Tibial nerve (tissue), 4 donors: ENCODE measurements around the gene BPIFB6. TPM values are rescaled to one million over a fixed set of nuclear protein-coding genes. Genes with fewer than 3 reads are reported as not detected.

Experiments used
- DNase-seq, 2 donors: peaks; one replicate each; pipeline ENCODE4 v3.0.0-alpha.2; 2019; ENCODE audit warnings: low spot score in 2 of 2
- H3K27ac ChIP-seq, 4 donors: fragments of 200-600 bp; sonication (generic) in 3 of 4; one replicate each; pipeline ENCODE4 v1.5.1; 2017 to 2019; ENCODE audit warnings: mild to moderate bottlenecking in 1 of 4
- H3K27me3 ChIP-seq, 2 donors: fragments of 200-600 bp; sonication (generic) in 1 of 2; one replicate each; pipeline versions ENCODE4 v1.5.1 to v1.6.0; 2017 to 2019
- H3K36me3 ChIP-seq, 3 donors: fragments of 200-600 bp; sonication (generic); one replicate each; pipeline ENCODE4 v1.5.1; 2018 to 2019
- H3K4me1 ChIP-seq, 4 donors: fragments of 200-600 bp; sonication (generic) in 3 of 4; one replicate each; pipeline ENCODE4 v1.5.1; 2017 to 2019
- H3K4me3 ChIP-seq, 4 donors: fragments of 200-600 bp; sonication (generic) in 3 of 4; one replicate each; pipeline ENCODE4 v1.5.1; 2017 to 2019; ENCODE audit warnings: mild to moderate bottlenecking in 1 of 4, moderate library complexity in 1 of 4
- H3K9me3 ChIP-seq, 4 donors: fragments of 200-600 bp; sonication (generic) in 3 of 4; one replicate each; pipeline ENCODE4 v1.5.1; 2017 to 2019
- CTCF ChIP-seq, 5 experiments: fragments of 200-600 bp in 3 of 5; fragments of 450-650 bp in 2 of 5; sonication (generic) in 3 of 5; IDR thresholded peaks; one replicate each; pipeline ENCODE4 v1.5.1; 2016 to 2019; ENCODE audit warnings: antibody characterized with exemption in 5 of 5, mild to moderate bottlenecking in 3 of 5, moderate library complexity in 2 of 5
- EP300 ChIP-seq, 2 donors: sonication (generic); formaldehyde crosslinking; IDR thresholded peaks; one replicate each; pipeline ENCODE4 v1.6.1; 2017; ENCODE audit warnings: antibody characterized with exemption in 2 of 2, mild to moderate bottlenecking in 1 of 2
- POLR2A ChIP-seq, 2 donors: fragments of 450-650 bp; IDR thresholded peaks; one replicate each; pipeline ENCODE4 v1.6.1; 2017; ENCODE audit warnings: antibody characterized with exemption in 2 of 2, mild to moderate bottlenecking in 2 of 2, moderate library complexity in 2 of 2
- WGBS, 2 donors: methylation state at CpG; one replicate each; pipeline ENCODE4 v1.1.5; 2018; 5-methylcytosine and 5-hydroxymethylcytosine counted together
- total RNA-seq, 4 donors: library from RNA; depleted of rRNA; stranded (reverse); fragments of >200 nt; gene quantifications; one replicate each; pipeline ENCODE4 v1.1.0, GENCODE V29; 2016

BPIFB6 gene
- total RNA-seq, 4 donors from 2014 or later = not detected

DNA sequence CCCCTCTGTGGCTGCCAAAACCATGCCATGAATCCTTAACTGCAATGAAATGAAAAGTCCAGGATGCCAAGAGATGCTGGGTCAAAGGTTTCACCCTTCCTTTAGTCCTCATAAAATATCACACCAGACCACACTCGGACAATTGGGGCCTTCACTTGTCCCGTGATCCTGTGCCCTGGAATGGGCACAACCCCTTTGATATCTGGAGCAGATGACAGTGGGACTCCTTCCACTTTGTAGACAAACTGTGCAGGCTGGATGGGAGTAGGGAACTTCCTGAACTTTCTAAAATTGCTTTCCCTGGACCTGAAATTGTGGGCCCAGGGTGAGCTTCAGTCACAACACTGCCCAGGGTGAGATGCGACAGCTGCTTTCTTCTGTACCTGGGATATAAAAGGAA lies 9.6 kb upstream of the BPIFB6 start:
- no peaks in the 10 kb centered on the region for H3K9me3 ChIP-seq
- H3K4me1 ChIP-seq = no peaks in the 10 kb centered on the region
- no peak overlapping the region for H3K27ac ChIP-seq
- H3K4me3 ChIP-seq = no peak overlapping the region
- DNase-seq = no peak
- no peaks in the 10 kb centered on the region for H3K36me3 ChIP-seq
- no peak for TF ChIP-seq POLR2A (IDR thresholded peaks at IDR 0.05)
- H3K27me3 ChIP-seq = no peaks in the 10 kb centered on the region
- WGBS, 2 donors = 57 to 67% methylated on average over 3 of the region's 3 CpGs

DNA sequence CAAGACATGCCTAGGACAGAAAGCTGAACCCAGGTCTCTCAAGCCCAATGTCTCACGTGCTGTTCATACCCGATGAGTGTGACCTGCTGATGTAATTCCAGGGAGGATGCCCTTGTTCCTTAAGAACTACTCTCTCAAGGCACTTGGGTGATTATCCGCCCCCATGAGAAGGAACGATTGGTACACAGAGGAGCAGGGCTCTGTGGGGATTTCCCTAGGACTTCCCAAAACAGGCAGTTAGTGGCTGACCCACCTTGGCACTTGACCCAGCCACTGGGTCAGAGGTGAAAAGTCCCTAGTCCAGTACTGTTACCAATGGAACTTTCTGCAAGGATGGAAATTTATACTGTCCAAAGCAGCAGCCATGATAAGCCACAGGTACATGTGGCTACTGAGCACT lies 9.2 kb upstream of the BPIFB6 start:
- no peak for DNase-seq
- 67 to 68% methylated on average over 4 of the region's 4 CpGs for WGBS, 2 donors
- Histone ChIP-seq H3K9me3 (no peaks in the 10 kb centered on the region), H3K27me3 (no peaks in the 10 kb centered on the region), H3K4me1 (no peaks in the 10 kb centered on the region), H3K4me3 (no peak overlapping the region), H3K27ac (no peak overlapping the region), H3K36me3 (no peaks in the 10 kb centered on the region)
- TF ChIP-seq CTCF (IDR thresholded peaks at IDR 0.05) (no peak), POLR2A (IDR thresholded peaks at IDR 0.05) (no peak), EP300 (IDR thresholded peaks at IDR 0.05) (no peak)

DNA sequence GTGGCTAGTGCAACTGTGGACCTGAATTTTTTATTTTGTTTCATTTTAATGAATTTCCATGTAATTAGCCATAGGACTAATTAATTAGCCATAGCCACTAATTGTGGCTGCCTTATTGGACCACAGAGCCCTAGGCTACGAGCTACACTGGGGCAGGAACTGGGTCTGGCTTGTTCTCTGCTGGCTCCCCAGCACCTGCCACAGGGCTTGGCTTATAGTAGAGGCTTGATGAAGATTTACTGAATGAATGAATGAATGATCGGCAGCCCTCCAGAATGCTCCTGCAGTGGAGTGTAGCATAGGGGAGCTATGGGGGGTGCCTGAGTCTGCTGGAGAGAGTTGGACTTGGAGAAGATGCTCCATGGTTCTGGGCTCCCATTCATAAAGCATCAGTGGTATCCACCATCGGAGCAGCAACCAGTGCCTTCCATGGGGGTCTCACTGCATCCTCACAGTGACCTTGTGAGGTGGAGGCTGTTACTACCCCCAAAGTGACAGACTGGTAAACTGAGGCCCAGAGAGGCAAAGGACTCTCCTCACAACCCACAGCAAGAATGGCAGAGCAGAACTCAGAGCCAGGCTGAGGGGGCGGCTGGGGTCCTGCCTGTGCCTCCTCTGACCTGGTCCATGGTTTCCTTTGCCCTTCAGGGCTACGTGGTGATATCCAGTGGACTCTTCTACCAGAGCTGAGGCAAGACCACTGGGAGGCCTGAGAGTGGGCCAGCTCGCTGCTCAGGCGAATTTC lies 8.6 kb upstream of the BPIFB6 start:
- Histone ChIP-seq H3K27ac (no peak overlapping the region), H3K36me3 (no peaks in the 10 kb centered on the region), H3K27me3 (no peaks in the 10 kb centered on the region), H3K4me1 (no peaks in the 10 kb centered on the region), H3K9me3 (no peaks in the 10 kb centered on the region), H3K4me3 (no peak overlapping the region)
- no peak for DNase-seq
- no peak for TF ChIP-seq EP300 (IDR thresholded peaks at IDR 0.05)
- no peak for TF ChIP-seq CTCF (IDR thresholded peaks at IDR 0.05)
- no peak for TF ChIP-seq POLR2A (IDR thresholded peaks at IDR 0.05)
- 79 to 90% methylated on average over 7 of the region's 7 CpGs for WGBS, 2 donors

DNA sequence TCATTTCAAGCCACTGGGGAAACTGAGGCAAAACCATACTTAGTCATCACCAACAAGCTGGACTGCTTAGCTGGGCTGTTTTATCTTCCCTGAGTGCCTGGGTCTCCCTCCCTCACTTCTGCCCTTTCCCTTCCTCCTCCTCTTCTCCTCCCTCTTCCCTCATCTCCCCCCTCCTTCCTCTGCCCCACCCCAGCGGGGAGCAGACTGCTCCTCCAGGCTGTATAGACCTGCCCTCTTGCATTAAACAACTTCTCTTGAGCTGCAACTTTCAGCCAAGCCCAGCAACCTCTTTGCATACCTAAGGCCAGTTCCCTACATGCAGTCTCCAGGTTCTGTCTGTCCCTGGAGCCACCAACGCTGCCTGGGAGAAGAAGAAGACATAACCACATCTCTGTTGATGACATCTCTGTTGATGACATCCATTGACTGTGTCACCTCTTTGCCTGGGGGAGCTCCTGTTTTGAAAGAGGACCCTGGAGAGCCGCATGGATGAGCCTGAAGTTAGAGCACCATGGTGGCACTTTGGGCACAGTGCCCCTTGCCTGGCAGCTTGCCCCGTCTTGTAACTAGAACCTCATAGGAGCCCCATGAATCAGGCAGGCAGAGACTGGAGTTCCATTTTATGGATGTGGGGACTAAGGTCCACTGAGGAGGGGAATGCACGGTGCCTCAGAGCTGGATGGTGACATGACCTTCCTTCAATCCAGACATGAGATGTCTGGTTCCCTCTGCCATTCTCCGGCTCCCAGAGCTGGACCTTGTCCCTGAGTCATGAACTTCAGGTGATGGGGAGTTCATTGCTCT lies 7.8 kb upstream of the BPIFB6 start:
- no peaks in the 10 kb centered on the region for H3K36me3 ChIP-seq
- no peak overlapping the region for H3K4me3 ChIP-seq
- no peak for DNase-seq
- no peaks in the 10 kb centered on the region for H3K4me1 ChIP-seq
- H3K9me3 ChIP-seq = no peaks in the 10 kb centered on the region
- WGBS, 2 donors = 69 to 79% methylated on average over 6 of the region's 6 CpGs
- no peak overlapping the region for H3K27ac ChIP-seq
- TF ChIP-seq CTCF (IDR thresholded peaks at IDR 0.05) = no peak
- no peak for TF ChIP-seq POLR2A (IDR thresholded peaks at IDR 0.05)
- no peak for TF ChIP-seq EP300 (IDR thresholded peaks at IDR 0.05)
- no peaks in the 10 kb centered on the region for H3K27me3 ChIP-seq

- 56 to 75% methylated on average over 1 of the region's 1 CpG for WGBS, 2 donors
- Histone ChIP-seq H3K4me3 (no peak overlapping the region), H3K9me3 (no peaks in the 10 kb centered on the region), H3K27ac (no peak overlapping the region), H3K4me1 (no peaks in the 10 kb centered on the region), H3K27me3 (no peaks in the 10 kb centered on the region), H3K36me3 (no peaks in the 10 kb centered on the region)
- TF ChIP-seq POLR2A (IDR thresholded peaks at IDR 0.05) (no peak), CTCF (IDR thresholded peaks at IDR 0.05) (no peak), EP300 (IDR thresholded peaks at IDR 0.05) (no peak)
- no peak for DNase-seq
Observed at GRCh38 chr20:33024243-33024560, 7.2 kb upstream of the BPIFB6 start.
